Nephron (organoid): Measurements from ENCODE around the gene CNGA2.

Experiments used
- H3K27ac Mint-ChIP-seq, 3 experiments: 2 replicates each; pipeline ENCODE4 v1.8.0; 2020; ENCODE audit warnings: mixed read lengths in 3 of 3, mild to moderate bottlenecking in 2 of 3, moderate library complexity in 1 of 3
- H3K27me3 Mint-ChIP-seq: 2 replicates; pipeline ENCODE4 v1.8.0; 2021; ENCODE audit warnings: low read depth, mild to moderate bottlenecking, moderate library complexity, mixed read lengths
- H3K36me3 Mint-ChIP-seq: 2 replicates; pipeline ENCODE4 v1.8.0; 2020; ENCODE audit warnings: low read depth, mixed read lengths
- H3K4me1 Mint-ChIP-seq: 2 replicates; pipeline ENCODE4 v1.8.0; 2020; ENCODE audit warnings: mixed read lengths
- H3K4me3 Mint-ChIP-seq, 3 experiments: 2 replicates each; pipeline ENCODE4 v1.8.0; 2020; ENCODE audit warnings: mild to moderate bottlenecking in 3 of 3, mixed read lengths in 3 of 3, moderate library complexity in 2 of 3
- H3K9me3 Mint-ChIP-seq: 2 replicates; pipeline ENCODE4 v1.8.0; 2020; ENCODE audit warnings: mixed read lengths
- TF ChIP-seq, protein P1 (sequence below), 3 experiments: fragments of 200-600 bp; sonication (generic); IDR thresholded peaks; one replicate each; pipeline ENCODE4 v1.5.0; 2021; ENCODE audit warnings: antibody characterized with exemption in 3 of 3; ENCODE audit not compliant: unreplicated experiment in 3 of 3

The CNGA2 gene

DNA sequence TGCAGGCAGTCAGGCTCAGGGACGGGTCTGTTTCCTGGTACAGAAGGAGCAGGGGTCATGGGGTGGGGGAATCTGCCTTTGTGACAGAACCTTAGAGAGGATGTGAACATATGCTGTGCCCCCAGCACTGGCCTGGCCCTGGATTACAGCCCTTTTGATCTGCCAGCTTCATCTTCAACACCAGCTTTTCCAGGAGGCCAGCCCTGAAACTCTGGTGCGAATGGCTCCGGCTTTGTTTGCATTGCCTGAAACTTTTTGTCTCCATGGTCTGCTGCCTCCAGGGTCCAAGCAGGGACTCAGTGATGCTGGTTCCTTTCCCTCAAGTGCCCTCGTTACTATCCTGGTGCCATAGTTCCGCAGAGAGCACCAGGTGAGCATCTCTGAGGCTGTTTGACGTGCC, 2.1 kb downstream of the CNGA2 start:
- Mint-ChIP-seq H3K27ac (no peak overlapping the region), H3K4me3 (no peak overlapping the region), H3K4me1 (no peaks in the 10 kb centered on the region), H3K27me3 (peaks cover 10% of the 10 kb centered on the region), H3K9me3 (peaks cover 23% of the 10 kb centered on the region), H3K36me3 (no peaks in the 10 kb centered on the region)
- TF ChIP-seq, protein P1, sequence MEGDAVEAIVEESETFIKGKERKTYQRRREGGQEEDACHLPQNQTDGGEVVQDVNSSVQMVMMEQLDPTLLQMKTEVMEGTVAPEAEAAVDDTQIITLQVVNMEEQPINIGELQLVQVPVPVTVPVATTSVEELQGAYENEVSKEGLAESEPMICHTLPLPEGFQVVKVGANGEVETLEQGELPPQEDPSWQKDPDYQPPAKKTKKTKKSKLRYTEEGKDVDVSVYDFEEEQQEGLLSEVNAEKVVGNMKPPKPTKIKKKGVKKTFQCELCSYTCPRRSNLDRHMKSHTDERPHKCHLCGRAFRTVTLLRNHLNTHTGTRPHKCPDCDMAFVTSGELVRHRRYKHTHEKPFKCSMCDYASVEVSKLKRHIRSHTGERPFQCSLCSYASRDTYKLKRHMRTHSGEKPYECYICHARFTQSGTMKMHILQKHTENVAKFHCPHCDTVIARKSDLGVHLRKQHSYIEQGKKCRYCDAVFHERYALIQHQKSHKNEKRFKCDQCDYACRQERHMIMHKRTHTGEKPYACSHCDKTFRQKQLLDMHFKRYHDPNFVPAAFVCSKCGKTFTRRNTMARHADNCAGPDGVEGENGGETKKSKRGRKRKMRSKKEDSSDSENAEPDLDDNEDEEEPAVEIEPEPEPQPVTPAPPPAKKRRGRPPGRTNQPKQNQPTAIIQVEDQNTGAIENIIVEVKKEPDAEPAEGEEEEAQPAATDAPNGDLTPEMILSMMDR (IDR thresholded peaks at IDR 0.05; ENCODE audit: unreplicated experiment in 3 of 3): no peak

DNA sequence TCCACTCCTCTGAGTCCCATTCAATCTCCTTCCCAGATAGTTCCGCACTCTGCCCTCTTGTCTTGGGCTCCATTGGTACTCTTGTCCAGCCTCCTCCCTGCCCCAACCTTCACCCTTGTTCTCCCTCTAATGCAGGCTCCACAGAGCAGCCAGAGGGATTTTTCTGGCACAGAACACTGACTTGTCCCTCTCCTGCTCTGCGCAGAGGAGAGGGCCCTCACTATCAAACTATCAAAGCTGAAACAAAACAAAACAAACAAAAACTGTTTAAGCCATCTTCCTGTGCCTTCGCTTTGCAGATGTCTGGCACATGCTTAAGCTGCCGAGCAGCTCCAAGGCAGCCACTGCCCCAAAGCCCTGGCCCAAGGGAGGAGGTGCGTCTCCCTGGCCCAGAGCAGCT, 2.9 kb downstream of the CNGA2 start:
- Mint-ChIP-seq H3K27ac (no peak overlapping the region), H3K36me3 (no peaks in the 10 kb centered on the region), H3K27me3 (peaks cover 5% of the 10 kb centered on the region), H3K4me1 (no peaks in the 10 kb centered on the region), H3K4me3 (no peak overlapping the region), H3K9me3 (peaks cover 26% of the 10 kb centered on the region)
- TF ChIP-seq, protein P1 (IDR thresholded peaks at IDR 0.05; ENCODE audit: unreplicated experiment in 3 of 3): no peak

DNA sequence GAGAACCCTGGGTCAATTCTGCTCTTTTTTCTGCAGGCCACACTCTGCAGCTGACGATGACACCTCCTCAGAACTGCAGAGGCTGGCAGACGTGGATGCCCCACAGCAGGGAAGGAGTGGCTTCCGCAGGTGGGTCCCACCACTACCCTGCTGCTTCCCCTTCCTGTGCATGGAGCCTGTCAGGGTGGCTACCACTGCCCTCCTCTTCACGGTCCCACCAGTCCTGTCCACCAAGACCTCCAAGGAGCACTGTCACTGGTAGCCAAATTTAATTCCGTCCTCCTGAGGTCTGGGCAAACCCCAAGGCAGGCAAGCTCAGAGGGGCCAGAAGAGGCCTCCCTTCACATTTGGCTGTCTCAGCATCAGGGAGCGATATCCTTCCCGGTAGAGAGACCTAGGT, 4.2 kb downstream of the CNGA2 start:
- Mint-ChIP-seq H3K9me3 (peaks cover 26% of the 10 kb centered on the region), H3K4me3 (no peak overlapping the region), H3K4me1 (no peaks in the 10 kb centered on the region), H3K27me3 (peaks cover 5% of the 10 kb centered on the region), H3K36me3 (no peaks in the 10 kb centered on the region), H3K27ac (no peak overlapping the region)
- TF ChIP-seq, protein P1 (IDR thresholded peaks at IDR 0.05; ENCODE audit: unreplicated experiment in 3 of 3): no peak

DNA sequence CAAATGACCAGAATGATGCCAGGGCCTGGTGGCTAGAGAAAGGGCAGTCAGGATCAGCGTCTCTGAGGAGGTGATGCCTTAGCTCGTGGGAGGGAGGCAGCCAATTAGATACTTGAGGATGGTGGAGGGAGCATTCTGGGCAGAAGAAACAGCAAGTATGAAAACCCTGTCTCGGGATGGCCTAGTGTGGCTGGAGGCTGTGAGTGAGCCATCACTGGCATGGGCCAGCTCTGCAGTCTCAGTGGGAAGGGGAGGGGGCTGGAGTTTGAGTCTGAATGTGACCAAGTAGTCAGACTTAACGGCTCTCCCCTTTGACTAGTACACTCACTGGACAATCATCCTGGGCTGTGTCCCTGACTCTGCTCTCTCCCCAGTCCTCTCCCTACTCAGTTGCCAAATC, 7.1 kb downstream of the CNGA2 start:
- Mint-ChIP-seq H3K27ac (no peak overlapping the region), H3K36me3 (no peaks in the 10 kb centered on the region), H3K27me3 (peaks cover 5% of the 10 kb centered on the region), H3K4me1 (no peaks in the 10 kb centered on the region), H3K4me3 (no peak overlapping the region), H3K9me3 (peaks cover 14% of the 10 kb centered on the region)
- TF ChIP-seq, protein P1 (IDR thresholded peaks at IDR 0.05; ENCODE audit: unreplicated experiment in 3 of 3): no peak

DNA sequence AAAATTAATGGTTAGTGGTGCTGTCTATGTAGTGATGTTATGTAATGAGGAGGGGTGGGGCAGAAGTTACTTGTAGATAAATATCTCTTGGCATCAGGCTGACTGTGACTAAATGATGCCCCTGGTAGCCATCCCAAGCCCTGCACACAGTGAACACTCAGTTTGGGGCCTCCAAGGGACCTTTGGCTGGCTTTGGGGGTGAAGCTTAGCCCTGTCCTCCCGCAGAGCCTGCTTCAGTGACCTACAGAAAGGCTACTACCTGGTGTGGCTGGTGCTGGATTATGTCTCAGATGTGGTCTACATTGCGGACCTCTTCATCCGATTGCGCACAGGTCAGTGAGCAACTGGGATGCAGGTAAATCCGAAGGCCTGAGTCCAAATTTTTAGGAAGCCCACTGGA, 7.8 kb downstream of the CNGA2 start:
- H3K27ac Mint-ChIP-seq: no peak overlapping the region
- H3K27me3 Mint-ChIP-seq: peaks cover 2% of the 10 kb centered on the region
- H3K4me3 Mint-ChIP-seq: no peak overlapping the region
- H3K36me3 Mint-ChIP-seq: no peaks in the 10 kb centered on the region
- TF ChIP-seq, protein P1 (IDR thresholded peaks at IDR 0.05; ENCODE audit: unreplicated experiment in 3 of 3): no peak
- peaks cover 14% of the 10 kb centered on the region for H3K9me3 Mint-ChIP-seq
- H3K4me1 Mint-ChIP-seq: no peaks in the 10 kb centered on the region

DNA sequence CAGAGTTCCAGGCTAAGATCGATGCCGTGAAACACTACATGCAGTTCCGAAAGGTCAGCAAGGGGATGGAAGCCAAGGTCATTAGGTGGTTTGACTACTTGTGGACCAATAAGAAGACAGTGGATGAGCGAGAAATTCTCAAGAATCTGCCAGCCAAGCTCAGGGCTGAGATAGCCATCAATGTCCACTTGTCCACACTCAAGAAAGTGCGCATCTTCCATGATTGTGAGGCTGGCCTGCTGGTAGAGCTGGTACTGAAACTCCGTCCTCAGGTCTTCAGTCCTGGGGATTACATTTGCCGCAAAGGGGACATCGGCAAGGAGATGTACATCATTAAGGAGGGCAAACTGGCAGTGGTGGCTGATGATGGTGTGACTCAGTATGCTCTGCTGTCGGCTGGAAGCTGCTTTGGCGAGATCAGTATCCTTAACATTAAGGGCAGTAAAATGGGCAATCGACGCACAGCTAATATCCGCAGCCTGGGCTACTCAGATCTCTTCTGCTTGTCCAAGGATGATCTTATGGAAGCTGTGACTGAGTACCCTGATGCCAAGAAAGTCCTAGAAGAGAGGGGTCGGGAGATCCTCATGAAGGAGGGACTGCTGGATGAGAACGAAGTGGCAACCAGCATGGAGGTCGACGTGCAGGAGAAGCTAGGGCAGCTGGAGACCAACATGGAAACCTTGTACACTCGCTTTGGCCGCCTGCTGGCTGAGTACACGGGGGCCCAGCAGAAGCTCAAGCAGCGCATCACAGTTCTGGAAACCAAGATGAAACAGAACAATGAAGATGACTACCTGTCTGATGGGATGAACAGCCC, 9.3 kb downstream of the CNGA2 start:
- H3K27ac Mint-ChIP-seq: no peak overlapping the region
- peaks cover under 1% of the 10 kb centered on the region for H3K4me1 Mint-ChIP-seq
- H3K4me3 Mint-ChIP-seq: no peak overlapping the region
- no peaks in the 10 kb centered on the region for H3K36me3 Mint-ChIP-seq
- no peaks in the 10 kb centered on the region for H3K27me3 Mint-ChIP-seq
- TF ChIP-seq, protein P1 (IDR thresholded peaks at IDR 0.05; ENCODE audit: unreplicated experiment in 3 of 3): no peak
- peaks cover 14% of the 10 kb centered on the region for H3K9me3 Mint-ChIP-seq
